Nephron (organoid): Measurements from ENCODE around the gene CPED1.
"Not testable (repeated sequence)": the region's sequence is repeated elsewhere in the genome, so short reads cannot be mapped to it uniquely, and the experiment has no call there.

ENCODE experiments used
- H3K27ac Mint-ChIP-seq, 3 experiments: 2 replicates each; pipeline ENCODE4 v1.8.0; 2020; ENCODE audit warnings: mixed read lengths in 3 of 3, mild to moderate bottlenecking in 2 of 3, moderate library complexity in 1 of 3
- H3K27me3 Mint-ChIP-seq: 2 replicates; pipeline ENCODE4 v1.8.0; 2021; ENCODE audit warnings: low read depth, mild to moderate bottlenecking, moderate library complexity, mixed read lengths
- H3K36me3 Mint-ChIP-seq: 2 replicates; pipeline ENCODE4 v1.8.0; 2020; ENCODE audit warnings: low read depth, mixed read lengths
- H3K4me1 Mint-ChIP-seq: 2 replicates; pipeline ENCODE4 v1.8.0; 2020; ENCODE audit warnings: mixed read lengths
- H3K4me3 Mint-ChIP-seq, 3 experiments: 2 replicates each; pipeline ENCODE4 v1.8.0; 2020; ENCODE audit warnings: mild to moderate bottlenecking in 3 of 3, mixed read lengths in 3 of 3, moderate library complexity in 2 of 3
- H3K9me3 Mint-ChIP-seq: 2 replicates; pipeline ENCODE4 v1.8.0; 2020; ENCODE audit warnings: mixed read lengths
- CTCF ChIP-seq, 3 experiments: fragments of 200-600 bp; sonication (generic); IDR thresholded peaks; one replicate each; pipeline ENCODE4 v1.5.0; 2021; ENCODE audit warnings: antibody characterized with exemption in 3 of 3; ENCODE audit not compliant: unreplicated experiment in 3 of 3

The CPED1 gene

GRCh38 chr7:121072826-121073225 is 84.3 kb downstream of the CPED1 start:
- Mint-ChIP-seq H3K27ac (no peak overlapping the region), H3K4me3 (no peak overlapping the region), H3K4me1 (no peaks in the 10 kb centered on the region), H3K9me3 (no peaks in the 10 kb centered on the region), H3K27me3 (no peaks in the 10 kb centered on the region), H3K36me3 (peaks cover 38% of the 10 kb centered on the region)
- no peak for TF ChIP-seq CTCF (IDR thresholded peaks at IDR 0.05; ENCODE audit: unreplicated experiment in 3 of 3)

GRCh38 chr7:121073463-121074099 is 85.1 kb downstream of the CPED1 start:
- Mint-ChIP-seq H3K9me3 (no peaks in the 10 kb centered on the region), H3K27me3 (no peaks in the 10 kb centered on the region), H3K4me3 (no peak overlapping the region), H3K36me3 (peaks cover 36% of the 10 kb centered on the region), H3K4me1 (no peaks in the 10 kb centered on the region), H3K27ac (no peak overlapping the region)
- no peak for TF ChIP-seq CTCF (IDR thresholded peaks at IDR 0.05; ENCODE audit: unreplicated experiment in 3 of 3)

GRCh38 chr7:121075424-121075841 is 86.9 kb downstream of the CPED1 start:
- not testable (repeated sequence) for H3K27me3 Mint-ChIP-seq, H3K4me1 Mint-ChIP-seq, H3K9me3 Mint-ChIP-seq, H3K4me3 Mint-ChIP-seq, H3K27ac Mint-ChIP-seq
- peaks cover 24% of the 10 kb centered on the region for H3K36me3 Mint-ChIP-seq

GRCh38 chr7:121075952-121076349 is 87.4 kb downstream of the CPED1 start:
- H3K4me3 Mint-ChIP-seq: no peak overlapping the region
- H3K36me3 Mint-ChIP-seq: peaks cover 19% of the 10 kb centered on the region
- H3K4me1 Mint-ChIP-seq: peaks cover under 1% of the 10 kb centered on the region
- H3K27ac Mint-ChIP-seq: no peak overlapping the region
- no peaks in the 10 kb centered on the region for H3K27me3 Mint-ChIP-seq
- no peak for TF ChIP-seq CTCF (IDR thresholded peaks at IDR 0.05; ENCODE audit: unreplicated experiment in 3 of 3)
- H3K9me3 Mint-ChIP-seq: no peaks in the 10 kb centered on the region

GRCh38 chr7:121076350-121077164 is 88.0 kb downstream of the CPED1 start:
- Mint-ChIP-seq H3K27me3 (no peaks in the 10 kb centered on the region), H3K27ac (no peak overlapping the region), H3K4me3 (no peak overlapping the region), H3K36me3 (peaks cover 15% of the 10 kb centered on the region), H3K4me1 (peaks cover 6% of the 10 kb centered on the region), H3K9me3 (no peaks in the 10 kb centered on the region)
- no peak for TF ChIP-seq CTCF (IDR thresholded peaks at IDR 0.05; ENCODE audit: unreplicated experiment in 3 of 3)

- no peaks in the 10 kb centered on the region for H3K27me3 Mint-ChIP-seq
- H3K4me1 Mint-ChIP-seq: peaks cover 7% of the 10 kb centered on the region
- H3K9me3 Mint-ChIP-seq: no peaks in the 10 kb centered on the region
- H3K27ac Mint-ChIP-seq: no peak overlapping the region
- no peak for TF ChIP-seq CTCF (IDR thresholded peaks at IDR 0.05; ENCODE audit: unreplicated experiment in 3 of 3)
- peaks cover 8% of the 10 kb centered on the region for H3K36me3 Mint-ChIP-seq
- no peak overlapping the region for H3K4me3 Mint-ChIP-seq
These were observed 88.7 kb downstream of the CPED1 start for GRCh38 chr7:121077165-121077630.
